Cardiac fibroblast (primary cell): Measurements from ENCODE around the gene ANKRD26.
A peak's percentile ranks its signal among the peaks of the same experiment; 100 is the strongest.

Experiments
- DNase-seq, 2 donors: peaks; one replicate each; pipeline versions ENCODE4 v3.0.0 to v3.0.0-alpha.2; 2010; ENCODE audit warnings: low read depth in 2 of 2
- H3K4me3 ChIP-seq, 2 donors: replicated peaks in 1 of 2; 1 replicate in 1 of 2; 2 replicates in 1 of 2; pipeline ENCODE4 v1.5.1; 2011; ENCODE audit warnings: low read depth in 2 of 2, low read length in 2 of 2, mild to moderate bottlenecking in 2 of 2, moderate library complexity in 1 of 2
- CTCF ChIP-seq: IDR thresholded peaks from one replicate; pipeline ENCODE4 v1.5.1; 2011; ENCODE audit warnings: low read depth, mild to moderate bottlenecking, low read length, inconsistent platforms

Gene ANKRD26

DNA sequence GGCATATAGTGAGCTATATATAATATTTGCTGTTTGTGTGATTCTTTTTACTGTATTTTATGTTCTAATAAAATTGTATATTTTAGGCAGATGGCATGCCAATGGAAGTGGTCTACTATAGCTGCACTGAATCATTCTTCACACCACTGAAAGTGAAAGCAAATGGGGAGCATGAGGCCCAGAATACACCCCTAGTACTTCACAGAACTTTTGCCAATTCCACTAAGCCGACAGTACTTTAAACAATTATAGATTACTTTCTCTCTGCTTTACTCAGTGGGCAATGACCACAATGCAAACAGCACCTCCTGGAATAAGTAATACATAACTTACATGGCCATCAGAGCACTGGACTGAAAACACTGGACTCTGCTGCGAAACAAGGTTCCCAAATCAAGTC is 70.2 kb downstream of the ANKRD26 start:
- no peak for DNase-seq
- H3K4me3 ChIP-seq = no peak overlapping the region
- TF ChIP-seq CTCF = no peak

DNA sequence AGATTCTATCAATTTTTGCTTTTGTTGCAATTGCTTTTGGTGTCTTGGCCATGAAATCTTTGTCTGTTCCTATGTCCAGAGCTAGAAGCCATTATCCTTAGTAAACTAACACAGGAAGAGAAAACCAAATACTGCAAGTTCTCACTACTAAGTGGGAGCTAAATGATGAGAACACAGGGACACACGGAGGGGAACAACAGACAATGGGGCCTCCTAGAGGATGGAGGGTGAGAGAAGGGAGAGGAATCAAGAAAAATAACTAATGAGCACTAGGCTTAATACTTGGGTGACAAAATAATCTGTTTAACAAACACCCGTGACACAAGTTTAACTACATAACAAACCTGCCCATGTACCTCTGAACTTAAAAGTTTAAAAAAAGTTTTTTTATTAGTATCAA is 78.2 kb downstream of the ANKRD26 start:
- DNase-seq = no peak
- no peak for TF ChIP-seq CTCF

GRCh38 chr10:27020243-27020642 is 80.1 kb downstream of the ANKRD26 start:
- TF ChIP-seq CTCF = no peak
- DNase-seq = peak in 1 of 2 donors; percentile 11
- H3K4me3 ChIP-seq = no peak overlapping the region

More for the DNA sequence above, 78.2 kb downstream of the ANKRD26 start:
- H3K4me3 ChIP-seq = no peak overlapping the region

DNA sequence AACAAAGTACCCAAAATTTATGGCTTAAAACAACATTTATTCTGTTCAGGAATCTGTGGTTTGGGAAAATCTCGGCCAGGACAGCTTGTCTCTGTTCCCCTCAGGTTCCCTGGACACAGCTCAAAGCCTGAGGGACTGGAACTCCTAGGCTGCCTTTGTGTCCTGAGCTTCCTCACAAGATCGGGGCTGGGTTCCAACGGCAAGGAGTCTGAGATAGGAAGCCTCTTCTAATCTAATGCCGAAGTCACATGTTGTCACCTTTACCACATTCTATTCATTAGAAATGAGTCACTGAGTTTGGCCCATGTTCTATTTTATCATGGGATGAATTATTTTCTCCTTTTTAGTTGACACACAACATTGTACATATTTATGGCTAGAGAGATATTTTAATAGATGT is 80.5 kb downstream of the ANKRD26 start:
- H3K4me3 ChIP-seq = no peak overlapping the region
- peak; percentile 22 to 52 for DNase-seq
- no peak for TF ChIP-seq CTCF

DNA sequence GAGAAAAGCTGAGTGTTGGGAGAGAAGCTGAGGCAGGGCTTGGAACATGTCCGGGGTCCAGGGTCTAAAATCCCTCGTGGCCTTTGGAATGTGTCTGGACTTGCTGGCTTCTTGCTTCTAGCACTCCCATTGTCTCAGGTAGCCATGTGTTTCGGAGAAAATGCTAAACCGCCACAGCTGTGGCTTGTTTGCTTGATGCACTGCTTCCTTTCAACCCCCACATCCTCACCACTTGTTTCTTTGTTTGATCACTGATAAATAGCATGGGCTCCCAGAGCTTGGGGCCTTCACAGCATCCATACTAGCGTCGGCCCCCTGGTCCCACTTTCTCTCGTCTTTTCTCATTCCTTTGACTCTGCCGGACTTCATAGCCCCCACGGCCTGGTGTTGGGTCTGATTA is 102.7 kb downstream of the ANKRD26 start:
- H3K4me3 ChIP-seq = no peak overlapping the region
- no peak for DNase-seq
- TF ChIP-seq CTCF = no peak

DNA sequence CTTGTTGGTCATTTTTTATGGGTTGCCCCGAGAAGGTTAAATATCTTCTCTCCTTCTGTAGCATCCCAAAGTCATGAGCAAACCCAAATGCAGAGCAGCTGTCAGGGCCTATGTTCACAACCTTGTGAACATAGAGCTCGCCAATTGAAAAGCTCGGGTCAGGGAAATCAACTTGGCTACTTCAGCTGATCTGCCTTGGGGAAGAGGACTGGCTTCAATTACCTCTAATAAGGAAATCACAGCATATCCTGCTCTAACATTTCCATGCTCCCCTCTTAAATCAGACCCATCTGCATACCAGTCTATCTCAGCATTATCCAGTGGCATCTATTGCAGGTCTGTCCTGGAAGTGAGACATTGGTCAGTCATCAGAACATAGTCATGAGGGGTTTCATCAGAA is 105.6 kb downstream of the ANKRD26 start:
- no peak overlapping the region for H3K4me3 ChIP-seq
- DNase-seq = no peak
- no peak for TF ChIP-seq CTCF

DNA sequence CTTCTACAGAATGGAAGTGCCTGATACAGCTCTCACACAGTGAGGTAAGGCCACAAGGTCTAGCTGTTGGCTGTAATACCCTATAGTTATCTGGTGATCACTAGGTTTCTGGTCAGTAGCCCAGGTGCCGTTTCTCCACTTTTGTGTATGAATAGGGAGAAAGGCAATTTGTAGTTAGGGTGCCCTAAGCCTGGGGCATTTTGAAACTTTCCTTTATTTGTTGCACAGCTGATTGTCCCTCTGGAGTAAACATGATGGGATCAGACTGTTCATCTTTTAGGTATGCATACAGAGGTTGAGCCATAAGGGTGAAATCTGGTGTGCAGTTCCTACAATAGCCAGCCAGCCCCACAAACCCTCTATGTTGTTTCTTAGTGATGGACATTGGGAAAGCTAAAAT is 112.4 kb downstream of the ANKRD26 start:
- peak in 1 of 2 donors; percentile 5 for DNase-seq
- no peak for TF ChIP-seq CTCF
- H3K4me3 ChIP-seq = no peak overlapping the region
